ENCODE measurements around the gene TBC1D8.

DNA sequence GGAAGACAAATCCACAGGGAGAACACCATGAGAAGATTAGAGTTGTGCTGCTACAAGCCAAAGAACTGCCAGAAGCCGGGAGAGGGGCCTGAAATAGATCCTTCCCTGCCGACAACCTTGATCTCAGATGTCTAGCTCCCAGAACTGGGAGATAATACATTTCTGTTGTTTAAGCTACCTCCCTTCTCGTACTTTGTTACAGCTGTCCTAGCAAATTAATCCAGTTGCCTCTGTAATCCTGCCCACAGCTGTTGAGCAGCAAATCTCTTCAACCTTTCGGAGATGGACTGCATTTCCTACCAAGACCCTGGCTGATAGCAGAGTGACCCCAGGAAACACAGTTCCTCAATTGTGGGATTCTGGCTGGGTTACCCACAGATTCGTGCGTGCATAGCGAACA, 2.6 kb upstream of the TBC1D8 start:
- TF ChIP-seq, protein P1, sequence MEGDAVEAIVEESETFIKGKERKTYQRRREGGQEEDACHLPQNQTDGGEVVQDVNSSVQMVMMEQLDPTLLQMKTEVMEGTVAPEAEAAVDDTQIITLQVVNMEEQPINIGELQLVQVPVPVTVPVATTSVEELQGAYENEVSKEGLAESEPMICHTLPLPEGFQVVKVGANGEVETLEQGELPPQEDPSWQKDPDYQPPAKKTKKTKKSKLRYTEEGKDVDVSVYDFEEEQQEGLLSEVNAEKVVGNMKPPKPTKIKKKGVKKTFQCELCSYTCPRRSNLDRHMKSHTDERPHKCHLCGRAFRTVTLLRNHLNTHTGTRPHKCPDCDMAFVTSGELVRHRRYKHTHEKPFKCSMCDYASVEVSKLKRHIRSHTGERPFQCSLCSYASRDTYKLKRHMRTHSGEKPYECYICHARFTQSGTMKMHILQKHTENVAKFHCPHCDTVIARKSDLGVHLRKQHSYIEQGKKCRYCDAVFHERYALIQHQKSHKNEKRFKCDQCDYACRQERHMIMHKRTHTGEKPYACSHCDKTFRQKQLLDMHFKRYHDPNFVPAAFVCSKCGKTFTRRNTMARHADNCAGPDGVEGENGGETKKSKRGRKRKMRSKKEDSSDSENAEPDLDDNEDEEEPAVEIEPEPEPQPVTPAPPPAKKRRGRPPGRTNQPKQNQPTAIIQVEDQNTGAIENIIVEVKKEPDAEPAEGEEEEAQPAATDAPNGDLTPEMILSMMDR (IDR thresholded peaks at IDR 0.05): no peak
- no peak for TF ChIP-seq ZFX (IDR thresholded peaks at IDR 0.05; ENCODE audit: borderline replicate concordance)
